Measurements from ENCODE around the gene SLC7A14. TPM values are rescaled to one million over a fixed set of nuclear protein-coding genes. Genes with fewer than 3 reads are reported as not detected.

SLC7A14 gene
- total RNA-seq, 1 experiment from 2014 or later = not detected

DNA sequence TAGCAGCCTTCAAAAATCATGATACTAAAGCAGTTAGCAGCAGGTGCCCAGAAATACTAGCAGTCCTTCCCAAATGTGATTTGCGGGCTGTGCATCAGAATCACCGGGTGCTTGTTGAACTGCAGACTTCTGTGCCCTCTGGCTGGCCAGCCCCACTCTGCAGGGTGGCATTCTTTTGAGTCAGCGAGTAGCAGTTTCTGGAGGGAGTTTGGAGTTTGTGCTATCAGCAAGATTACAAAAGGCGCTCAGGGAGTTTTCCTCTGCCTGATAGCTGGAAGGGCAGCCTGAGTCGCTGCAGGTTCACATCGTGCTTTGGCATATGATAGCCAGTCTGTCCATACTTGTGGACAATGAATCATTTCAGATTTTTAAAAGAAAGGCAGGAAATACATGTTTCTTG is 109.6 kb downstream of the SLC7A14 start:
- H3K27ac ChIP-seq (ENCODE audit: low read length) = no peak overlapping the region
- intact Hi-C loops (cut with micrococcal nuclease) = no loop called here
- H3K36me3 ChIP-seq (ENCODE audit: low read depth, low read length) = no peaks in the 10 kb centered on the region
- H3K9me3 ChIP-seq (ENCODE audit: low read length) = no peaks in the 10 kb centered on the region
- H3K4me2 ChIP-seq (ENCODE audit: low read length) = no peak overlapping the region
- TF ChIP-seq, protein P1, sequence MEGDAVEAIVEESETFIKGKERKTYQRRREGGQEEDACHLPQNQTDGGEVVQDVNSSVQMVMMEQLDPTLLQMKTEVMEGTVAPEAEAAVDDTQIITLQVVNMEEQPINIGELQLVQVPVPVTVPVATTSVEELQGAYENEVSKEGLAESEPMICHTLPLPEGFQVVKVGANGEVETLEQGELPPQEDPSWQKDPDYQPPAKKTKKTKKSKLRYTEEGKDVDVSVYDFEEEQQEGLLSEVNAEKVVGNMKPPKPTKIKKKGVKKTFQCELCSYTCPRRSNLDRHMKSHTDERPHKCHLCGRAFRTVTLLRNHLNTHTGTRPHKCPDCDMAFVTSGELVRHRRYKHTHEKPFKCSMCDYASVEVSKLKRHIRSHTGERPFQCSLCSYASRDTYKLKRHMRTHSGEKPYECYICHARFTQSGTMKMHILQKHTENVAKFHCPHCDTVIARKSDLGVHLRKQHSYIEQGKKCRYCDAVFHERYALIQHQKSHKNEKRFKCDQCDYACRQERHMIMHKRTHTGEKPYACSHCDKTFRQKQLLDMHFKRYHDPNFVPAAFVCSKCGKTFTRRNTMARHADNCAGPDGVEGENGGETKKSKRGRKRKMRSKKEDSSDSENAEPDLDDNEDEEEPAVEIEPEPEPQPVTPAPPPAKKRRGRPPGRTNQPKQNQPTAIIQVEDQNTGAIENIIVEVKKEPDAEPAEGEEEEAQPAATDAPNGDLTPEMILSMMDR (conservative IDR thresholded peaks at IDR 0.05; ENCODE audit: low read depth, low read length) = no peak
- TF ChIP-seq EZH2phosphoT487 (IDR thresholded peaks at IDR 0.05; ENCODE audit: borderline replicate concordance, low read length) (no peak), EZH2 (IDR thresholded peaks at IDR 0.05; ENCODE audit: low read length, unreplicated experiment) (no peak)
- CTCF ChIA-PET = interaction anchor here (1.3 kb wide), 1 partner anchor 335 kb away, joined by 3 read pairs; no protein-coding TSS in a partner anchor
- H2AFZ ChIP-seq (ENCODE audit: low read length) = no peak overlapping the region
- H3K4me3 ChIP-seq (ENCODE audit: low read length) = no peak overlapping the region
- H3K9ac ChIP-seq (ENCODE audit: low read length) = no peak overlapping the region
- H3K27me3 ChIP-seq (ENCODE audit: low read length) = no peaks in the 10 kb centered on the region
- no peaks in the 10 kb centered on the region for H3K79me2 ChIP-seq (ENCODE audit: low read length)
- POLR2A ChIA-PET (ENCODE audit: unreplicated experiment) = no interaction called here
- H3F3A ChIP-seq (ENCODE audit: low read length, unreplicated experiment) = no peaks in the 10 kb centered on the region
- H4K20me1 ChIP-seq (ENCODE audit: low read length) = no peaks in the 10 kb centered on the region
- DNase-seq = peak; percentile 20
- H3K4me1 ChIP-seq (ENCODE audit: insufficient read depth, low read length) = peaks cover 17% of the 10 kb centered on the region
- H3K9me2 ChIP-seq (replicated peaks; ENCODE audit: low read length) = no peaks in the 10 kb centered on the region
- ATAC-seq = peak; percentile 47
- BruUV-seq (replicated peaks) = no TSS peak

GRCh38 chr3:170475092-170475685 is 110.7 kb downstream of the SLC7A14 start:
- H3K4me2 ChIP-seq (ENCODE audit: low read length) = no peak overlapping the region
- intact Hi-C loops (cut with micrococcal nuclease) = no loop called here
- H3K9ac ChIP-seq (ENCODE audit: low read length) = no peak overlapping the region
- H2AFZ ChIP-seq (ENCODE audit: low read length) = no peak overlapping the region
- POLR2A ChIA-PET (ENCODE audit: unreplicated experiment) = interaction anchor here (0.5 kb wide), 1 partner anchor 36 kb away, joined by 3 read pairs; no protein-coding TSS in a partner anchor
- H3K9me3 ChIP-seq (ENCODE audit: low read length) = no peaks in the 10 kb centered on the region
- no peak overlapping the region for H3K4me3 ChIP-seq (ENCODE audit: low read length)
- no peaks in the 10 kb centered on the region for H4K20me1 ChIP-seq (ENCODE audit: low read length)
- no peaks in the 10 kb centered on the region for H3F3A ChIP-seq (ENCODE audit: low read length, unreplicated experiment)
- ATAC-seq (no peak), DNase-seq (no peak)
- CTCF ChIA-PET = no interaction called here
- no peaks in the 10 kb centered on the region for H3K9me2 ChIP-seq (replicated peaks; ENCODE audit: low read length)
- BruUV-seq (replicated peaks) = no TSS peak
- H3K36me3 ChIP-seq (ENCODE audit: low read depth, low read length) = no peaks in the 10 kb centered on the region
- TF ChIP-seq, protein P1 (conservative IDR thresholded peaks at IDR 0.05; ENCODE audit: low read depth, low read length) = no peak
- TF ChIP-seq EZH2phosphoT487 (IDR thresholded peaks at IDR 0.05; ENCODE audit: borderline replicate concordance, low read length) (no peak), EZH2 (IDR thresholded peaks at IDR 0.05; ENCODE audit: low read length, unreplicated experiment) (no peak)
- H3K27ac ChIP-seq (ENCODE audit: low read length) = no peak overlapping the region
- H3K27me3 ChIP-seq (ENCODE audit: low read length) = no peaks in the 10 kb centered on the region
- H3K79me2 ChIP-seq (ENCODE audit: low read length) = no peaks in the 10 kb centered on the region
- peaks cover 27% of the 10 kb centered on the region for H3K4me1 ChIP-seq (ENCODE audit: insufficient read depth, low read length)

GRCh38 chr3:170473358-170473757 is 112.5 kb downstream of the SLC7A14 start:
- Histone ChIP-seq H3K9me2 (replicated peaks; ENCODE audit: low read length) (no peaks in the 10 kb centered on the region), H4K20me1 (ENCODE audit: low read length) (no peaks in the 10 kb centered on the region), H3K4me3 (ENCODE audit: low read length) (no peak overlapping the region), H3K4me2 (ENCODE audit: low read length) (no peak overlapping the region), H3K79me2 (ENCODE audit: low read length) (no peaks in the 10 kb centered on the region), H3K36me3 (ENCODE audit: low read depth, low read length) (no peaks in the 10 kb centered on the region), H2AFZ (ENCODE audit: low read length) (no peak overlapping the region), H3K9me3 (ENCODE audit: low read length) (no peaks in the 10 kb centered on the region), H3K27ac (ENCODE audit: low read length) (no peak overlapping the region), H3K4me1 (ENCODE audit: insufficient read depth, low read length) (peaks cover 45% of the 10 kb centered on the region), H3F3A (ENCODE audit: low read length, unreplicated experiment) (no peaks in the 10 kb centered on the region), H3K9ac (ENCODE audit: low read length) (no peak overlapping the region), H3K27me3 (ENCODE audit: low read length) (no peaks in the 10 kb centered on the region)
- ChIA-PET CTCF (no interaction called here), POLR2A (ENCODE audit: unreplicated experiment) (no interaction called here)
- TF ChIP-seq, protein P1 (conservative IDR thresholded peaks at IDR 0.05; ENCODE audit: low read depth, low read length) = no peak
- TF ChIP-seq EZH2 (IDR thresholded peaks at IDR 0.05; ENCODE audit: low read length, unreplicated experiment) = no peak
- no peak for TF ChIP-seq EZH2phosphoT487 (IDR thresholded peaks at IDR 0.05; ENCODE audit: borderline replicate concordance, low read length)
- intact Hi-C loops (cut with micrococcal nuclease) = no loop called here
- no peak for DNase-seq
- no peak for ATAC-seq
- no TSS peak for BruUV-seq (replicated peaks)

Data from PC-3 (cell line).